HepG2 (cell line): ENCODE results near the gene TGDS. TPM values are rescaled to one million over a fixed set of nuclear protein-coding genes. Genes with fewer than 3 reads are reported as not detected.

Experiments
- ATF7 ChIP-seq, 2 experiments: fragments of 450-650 bp in 1 of 2; sonication (generic) in 1 of 2; formaldehyde crosslinking in 1 of 2; IDR thresholded peaks; 2 replicates each; pipeline versions ENCODE4 v1.4.0 to v1.6.1; 2016 to 2020; ENCODE audit warnings: antibody characterized with exemption in 1 of 2, mild to moderate bottlenecking in 1 of 2, missing genetic modification reagents in 1 of 2
- ATF7-NPFF ChIP-seq: sonication (generic); formaldehyde crosslinking; IDR thresholded peaks from 2 replicates; pipeline ENCODE4 v1.8.1; 2023; ENCODE audit warnings: mild to moderate bottlenecking, low read depth, missing genetic modification reagents, moderate library complexity
- CTCF ChIP-seq: sonication (generic); formaldehyde crosslinking; IDR thresholded peaks from 2 replicates; pipeline ENCODE4 v1.5.0; 2020; ENCODE audit warnings: mild to moderate bottlenecking, missing genetic modification reagents, moderate library complexity
- MED1 ChIP-seq: sonication (generic); formaldehyde crosslinking; IDR thresholded peaks from 2 replicates; pipeline ENCODE4 v1.4.0; 2020; ENCODE audit warnings: missing genetic modification reagents
- NR2F6 ChIP-seq, 2 experiments: IDR thresholded peaks; 2 replicates each; pipeline ENCODE4 v1.6.1; 2016; ENCODE audit warnings: antibody characterized with exemption in 1 of 2, mild to moderate bottlenecking in 1 of 2
- POGK ChIP-seq: sonication (generic); formaldehyde crosslinking; conservative IDR thresholded peaks from 2 replicates; pipeline ENCODE4 v1.8.0; 2022; ENCODE audit warnings: mild to moderate bottlenecking, moderate library complexity, missing genetic modification reagents
- XRCC5 ChIP-seq: fragments of 200-400 bp; formaldehyde crosslinking; optimal IDR thresholded peaks from 2 replicates; pipeline ENCODE3; 2017; ENCODE audit warnings: mild to moderate bottlenecking, low read length
- ZBTB20 ChIP-seq: sonication (generic); formaldehyde crosslinking; IDR thresholded peaks from 2 replicates; pipeline ENCODE4 v1.8.1; 2023; ENCODE audit warnings: missing genetic modification reagents, low read depth, mild to moderate bottlenecking, borderline replicate concordance
- ZBTB26 ChIP-seq: IDR thresholded peaks from 2 replicates; pipeline ENCODE4 v1.6.1; 2016; ENCODE audit warnings: missing compliant biosample characterization, missing genetic modification reagents, borderline replicate concordance
- ZKSCAN8 ChIP-seq: IDR thresholded peaks from 2 replicates; pipeline ENCODE4 v1.6.1; 2016; ENCODE audit warnings: borderline replicate concordance, missing genetic modification reagents, missing compliant biosample characterization
- ZMAT5 ChIP-seq: sonication (generic); formaldehyde crosslinking; IDR thresholded peaks from 2 replicates; pipeline ENCODE4 v1.5.0; 2020; ENCODE audit warnings: mild to moderate bottlenecking, low read depth, missing genetic modification reagents, borderline replicate concordance
- ZNF136 ChIP-seq: sonication (generic); formaldehyde crosslinking; IDR thresholded peaks from 2 replicates; pipeline ENCODE4 v1.8.1; 2022; ENCODE audit warnings: low read depth, mild to moderate bottlenecking, moderate library complexity, missing genetic modification reagents
- ZNF563 ChIP-seq: sonication (generic); formaldehyde crosslinking; IDR thresholded peaks from 2 replicates; pipeline ENCODE4 v1.8.0; 2022; ENCODE audit warnings: mild to moderate bottlenecking, moderate library complexity, missing genetic modification reagents
- ZNF687 ChIP-seq: sonication (generic); formaldehyde crosslinking; IDR thresholded peaks from 2 replicates; pipeline ENCODE4 v1.5.1; 2020; ENCODE audit warnings: mild to moderate bottlenecking, missing genetic modification reagents, moderate library complexity
- ZNF768 ChIP-seq: sonication (generic); formaldehyde crosslinking; IDR thresholded peaks from 2 replicates; pipeline ENCODE4 v1.4.0; 2020; ENCODE audit warnings: missing genetic modification reagents
- polyA plus RNA-seq, 8 experiments: library from polyadenylated mRNA; depleted of rRNA in 3 of 8; stranded (reverse) in 7 of 8; unstranded in 1 of 8; fragments of >200 nt; fragmentation: Illumina TruSeq in 4 of 8; extraction: Trizol in 4 of 8; gene quantifications; 2 replicates each; pipeline versions ENCODE4 v1.2.1 to v1.2.3, GENCODE V29; 2011 to 2016; ENCODE audit warnings: low read depth in 4 of 8, missing spikeins in 1 of 8, mixed read lengths in 1 of 8; ENCODE audit not compliant: insufficient read depth in 1 of 8
- total RNA-seq, 5 experiments: library from RNA; depleted of rRNA; stranded (reverse); fragments of >200 nt; fragmentation: Illumina TruSeq; extraction: Trizol; gene quantifications; 2 replicates each; pipeline ENCODE4 v1.2.3, GENCODE V29; 2016; ENCODE audit warnings: low read depth in 1 of 5
- TF ChIP-seq, protein P1 (sequence below): sonication (generic); formaldehyde crosslinking; IDR thresholded peaks from 2 replicates; pipeline ENCODE4 v1.8.0; 2022; ENCODE audit warnings: mild to moderate bottlenecking, missing genetic modification reagents; ENCODE audit not compliant: insufficient replicate concordance

TGDS gene
- total and polyA plus RNA-seq, 2 of the 13 experiments (the other 11 are each of a cell fraction or from before 2014, with no cell fraction given), result 15.5 to 17.9 TPM

GRCh38 chr13:94595950-94596574, at the start of gene TGDS (continued):
- TF ChIP-seq, protein P1, sequence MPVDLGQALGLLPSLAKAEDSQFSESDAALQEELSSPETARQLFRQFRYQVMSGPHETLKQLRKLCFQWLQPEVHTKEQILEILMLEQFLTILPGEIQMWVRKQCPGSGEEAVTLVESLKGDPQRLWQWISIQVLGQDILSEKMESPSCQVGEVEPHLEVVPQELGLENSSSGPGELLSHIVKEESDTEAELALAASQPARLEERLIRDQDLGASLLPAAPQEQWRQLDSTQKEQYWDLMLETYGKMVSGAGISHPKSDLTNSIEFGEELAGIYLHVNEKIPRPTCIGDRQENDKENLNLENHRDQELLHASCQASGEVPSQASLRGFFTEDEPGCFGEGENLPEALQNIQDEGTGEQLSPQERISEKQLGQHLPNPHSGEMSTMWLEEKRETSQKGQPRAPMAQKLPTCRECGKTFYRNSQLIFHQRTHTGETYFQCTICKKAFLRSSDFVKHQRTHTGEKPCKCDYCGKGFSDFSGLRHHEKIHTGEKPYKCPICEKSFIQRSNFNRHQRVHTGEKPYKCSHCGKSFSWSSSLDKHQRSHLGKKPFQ (CRISPR knock-in tag), result peak; percentile 70
- no peak for TF ChIP-seq XRCC5
- no peak for TF ChIP-seq ZNF136 (CRISPR knock-in tag)
- TF ChIP-seq CTCF (CRISPR knock-in tag), result peak; percentile 34; the same call in 1 of the 2 replicates
- peak; percentile 29; the same call in 1 of the 2 replicates for TF ChIP-seq POGK (CRISPR knock-in tag)
- TF ChIP-seq ZKSCAN8 (CRISPR knock-in tag), result peak; percentile 79; the same call in 1 of the 2 replicates
- TF ChIP-seq MED1, result peak; percentile 62
- 0 out of 2 replicates have a peak, but pooled peaks have one; percentile 43 for TF ChIP-seq ZNF563
- TF ChIP-seq ZBTB26 (CRISPR knock-in tag), result peak; percentile 33
- peak; percentile 23; the same call in 1 of the 2 replicates for TF ChIP-seq ZNF768
- peak; percentile 95 for TF ChIP-seq ZNF687 (CRISPR knock-in tag)
- 0 out of 2 replicates have a peak, but pooled peaks have one; percentile 15 for TF ChIP-seq ZBTB20 (CRISPR knock-in tag)
- TF ChIP-seq ATF7 (IDR thresholded peaks at IDR 0.05), result no peak
- peak; percentile 23; the same call in 1 of the 2 replicates for TF ChIP-seq ATF7 (CRISPR knock-in tag; IDR thresholded peaks at IDR 0.05)
- TF ChIP-seq ZMAT5 (CRISPR knock-in tag), result no peak
- no peak for TF ChIP-seq NR2F6 (IDR thresholded peaks at IDR 0.05)
- TF ChIP-seq NR2F6 (CRISPR knock-in tag; IDR thresholded peaks at IDR 0.05), result 0 out of 2 replicates have a peak, but pooled peaks have one; percentile 30
- peak; percentile 66 for TF ChIP-seq ATF7-NPFF
